ENCODE data around the gene PASD1. TPM values are rescaled to one million over a fixed set of nuclear protein-coding genes. Genes with fewer than 3 reads are reported as not detected.
"Not testable (repeated sequence)": the region's sequence is repeated elsewhere in the genome, so short reads cannot be mapped to it uniquely, and the experiment has no call there.

PASD1 gene
- polyA plus RNA-seq (ENCODE audit: insufficient read length in 4 of 4), result not detected

GRCh38 chrX:151563449-151563848, at the start of gene PASD1:
Gene PASD1 (plus strand): TSS chrX:151563675. CDS start chrX:151601554, 37,879 bp downstream.
- no peak for DNase-seq (ENCODE audit: low read depth in 4 of 4, low spot score in 3 of 4)

GRCh38 chrX:151515237-151515636, 48.2 kb upstream of the PASD1 start:
- no peak for DNase-seq (ENCODE audit: low read depth in 4 of 4, low spot score in 3 of 4)

GRCh38 chrX:151516538-151517187, 46.8 kb upstream of the PASD1 start:
- DNase-seq (ENCODE audit: low read depth in 4 of 4, low spot score in 3 of 4), result no peak

GRCh38 chrX:151517421-151517820, 46.1 kb upstream of the PASD1 start:
- no peak for DNase-seq (ENCODE audit: low read depth in 4 of 4, low spot score in 3 of 4)

GRCh38 chrX:151523351-151523750, 40.1 kb upstream of the PASD1 start:
- no peak for DNase-seq (ENCODE audit: low read depth in 4 of 4, low spot score in 3 of 4)

- DNase-seq (ENCODE audit: low read depth in 4 of 4, low spot score in 3 of 4), result no peak
Observed at GRCh38 chrX:151536571-151536970, 26.9 kb upstream of the PASD1 start.

- no peak for DNase-seq (ENCODE audit: low read depth in 4 of 4, low spot score in 3 of 4)
Observed at GRCh38 chrX:151537572-151537971, 25.9 kb upstream of the PASD1 start.

GRCh38 chrX:151538190-151539122, 25.0 kb upstream of the PASD1 start:
- no peak for DNase-seq (ENCODE audit: low read depth in 4 of 4, low spot score in 3 of 4)

GRCh38 chrX:151543706-151544105, 19.8 kb upstream of the PASD1 start:
- no peak for DNase-seq (ENCODE audit: low read depth in 4 of 4, low spot score in 3 of 4)

- DNase-seq (ENCODE audit: low read depth in 4 of 4, low spot score in 3 of 4), result not testable (repeated sequence)
Observed at GRCh38 chrX:151546226-151546625, 17.2 kb upstream of the PASD1 start.

GRCh38 chrX:151551176-151551575, 12.3 kb upstream of the PASD1 start:
- DNase-seq (ENCODE audit: low read depth in 4 of 4, low spot score in 3 of 4), result not testable (repeated sequence)

- no peak for DNase-seq (ENCODE audit: low read depth in 4 of 4, low spot score in 3 of 4)
Observed at GRCh38 chrX:151552743-151553142, 10.7 kb upstream of the PASD1 start.

GRCh38 chrX:151555301-151555700, 8.2 kb upstream of the PASD1 start:
- not testable (repeated sequence) for DNase-seq (ENCODE audit: low read depth in 4 of 4, low spot score in 3 of 4)

GRCh38 chrX:151562485-151562884, 990 bp upstream of the PASD1 start:
- not testable (repeated sequence) for DNase-seq (ENCODE audit: low read depth in 4 of 4, low spot score in 3 of 4)

- DNase-seq (ENCODE audit: low read depth in 4 of 4, low spot score in 3 of 4), result not testable (repeated sequence)
Observed at GRCh38 chrX:151563003-151563402, 472 bp upstream of the PASD1 start.

GRCh38 chrX:151564035-151564434, 560 bp downstream of the PASD1 start:
- no peak for DNase-seq (ENCODE audit: low read depth in 4 of 4, low spot score in 3 of 4)

GRCh38 chrX:151566872-151567271, 3.4 kb downstream of the PASD1 start:
- not testable (repeated sequence) for DNase-seq (ENCODE audit: low read depth in 4 of 4, low spot score in 3 of 4)

- DNase-seq (ENCODE audit: low read depth in 4 of 4, low spot score in 3 of 4), result no peak
Observed at GRCh38 chrX:151570561-151570960, 7.1 kb downstream of the PASD1 start.

- not testable (repeated sequence) for DNase-seq (ENCODE audit: low read depth in 4 of 4, low spot score in 3 of 4)
Observed at GRCh38 chrX:151593384-151593783, 29.9 kb downstream of the PASD1 start.

- no peak for DNase-seq (ENCODE audit: low read depth in 4 of 4, low spot score in 3 of 4)
Observed at GRCh38 chrX:151596282-151596681, 32.8 kb downstream of the PASD1 start.

GRCh38 chrX:151604931-151605330, 41.5 kb downstream of the PASD1 start:
- DNase-seq (ENCODE audit: low read depth in 4 of 4, low spot score in 3 of 4), result no peak

- no peak for DNase-seq (ENCODE audit: low read depth in 4 of 4, low spot score in 3 of 4)
Observed at GRCh38 chrX:151609222-151609621, 45.7 kb downstream of the PASD1 start.
